Testis (tissue), 2 donors: ENCODE results near the gene ADAMTS5.

ENCODE experiments used
- POLR2A ChIP-seq: fragments of 450-650 bp; IDR thresholded peaks from one replicate; pipeline ENCODE4 v1.6.1; 2017; ENCODE audit warnings: antibody characterized with exemption, mild to moderate bottlenecking, moderate library complexity
- TF ChIP-seq, protein P1 (sequence below), 3 experiments: fragments of 450-650 bp in 2 of 3; fragments of 200-600 bp in 1 of 3; sonication (generic) in 1 of 3; IDR thresholded peaks; one replicate each; pipeline ENCODE4 v1.5.1; 2016 to 2019; ENCODE audit warnings: antibody characterized with exemption in 3 of 3, mild to moderate bottlenecking in 2 of 3, moderate library complexity in 1 of 3

DNA sequence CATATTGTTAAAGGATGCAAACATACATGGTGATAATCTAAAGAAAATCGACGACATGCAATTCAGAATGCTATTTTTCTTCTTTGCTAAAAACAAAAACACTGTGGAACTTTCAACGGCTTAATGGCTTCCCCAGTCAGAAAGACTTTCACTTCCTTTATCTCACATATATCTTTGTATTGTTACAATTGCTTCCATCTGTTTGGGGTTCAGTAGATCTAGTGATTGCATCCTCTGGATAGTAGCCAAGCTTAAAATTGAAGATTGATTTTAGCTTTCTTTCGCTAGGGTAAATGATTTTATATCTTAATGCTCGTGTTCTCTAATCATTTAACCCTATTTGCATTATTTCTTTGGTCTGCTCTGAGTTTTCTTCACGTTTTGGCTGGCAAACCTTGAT is 89.9 kb downstream of the ADAMTS5 start:
- TF ChIP-seq, protein P1, sequence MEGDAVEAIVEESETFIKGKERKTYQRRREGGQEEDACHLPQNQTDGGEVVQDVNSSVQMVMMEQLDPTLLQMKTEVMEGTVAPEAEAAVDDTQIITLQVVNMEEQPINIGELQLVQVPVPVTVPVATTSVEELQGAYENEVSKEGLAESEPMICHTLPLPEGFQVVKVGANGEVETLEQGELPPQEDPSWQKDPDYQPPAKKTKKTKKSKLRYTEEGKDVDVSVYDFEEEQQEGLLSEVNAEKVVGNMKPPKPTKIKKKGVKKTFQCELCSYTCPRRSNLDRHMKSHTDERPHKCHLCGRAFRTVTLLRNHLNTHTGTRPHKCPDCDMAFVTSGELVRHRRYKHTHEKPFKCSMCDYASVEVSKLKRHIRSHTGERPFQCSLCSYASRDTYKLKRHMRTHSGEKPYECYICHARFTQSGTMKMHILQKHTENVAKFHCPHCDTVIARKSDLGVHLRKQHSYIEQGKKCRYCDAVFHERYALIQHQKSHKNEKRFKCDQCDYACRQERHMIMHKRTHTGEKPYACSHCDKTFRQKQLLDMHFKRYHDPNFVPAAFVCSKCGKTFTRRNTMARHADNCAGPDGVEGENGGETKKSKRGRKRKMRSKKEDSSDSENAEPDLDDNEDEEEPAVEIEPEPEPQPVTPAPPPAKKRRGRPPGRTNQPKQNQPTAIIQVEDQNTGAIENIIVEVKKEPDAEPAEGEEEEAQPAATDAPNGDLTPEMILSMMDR (IDR thresholded peaks at IDR 0.05): no peak
- no peak for TF ChIP-seq POLR2A
